ENCODE measurements around the gene PDZD4. TPM values are rescaled to one million over a fixed set of nuclear protein-coding genes. Genes with fewer than 3 reads are reported as not detected.
A peak's percentile ranks its signal among the peaks of the same experiment; 100 is the strongest.
"Not testable (repeated sequence)": the region's sequence is repeated elsewhere in the genome, so short reads cannot be mapped to it uniquely, and the experiment has no call there.

PDZD4 gene
- total RNA-seq, 2 experiments from 2014 or later: 0.83 to 1.0 TPM

DNA sequence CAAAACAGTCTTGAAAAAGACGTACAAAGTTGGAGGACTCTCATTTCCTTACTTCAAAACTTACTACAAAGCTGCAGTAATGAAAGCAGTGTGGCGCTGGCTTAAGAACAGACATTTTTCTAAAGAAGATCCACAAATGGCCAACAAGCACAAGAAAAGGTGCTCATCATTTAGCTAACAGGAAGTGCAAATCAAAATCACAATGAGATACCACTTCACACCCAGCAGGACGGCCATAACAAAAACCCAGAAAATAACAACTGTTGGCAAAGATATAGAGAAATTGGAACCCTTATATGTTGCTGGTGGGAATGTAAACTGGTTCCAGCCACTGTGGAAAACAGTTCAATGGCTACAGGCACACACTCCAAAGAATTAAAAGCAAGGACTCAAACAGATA lies 3.3 kb downstream of the PDZD4 start:
- no peak for DNase-seq
- Mint-ChIP-seq H3K4me1 (ENCODE audit: low read depth) (peaks cover 17% of the 10 kb centered on the region), H3K4me3 (no peak overlapping the region), H3K27me3 (ENCODE audit: low read depth) (no peaks in the 10 kb centered on the region), H3K36me3 (ENCODE audit: low read depth) (no peaks in the 10 kb centered on the region), H3K9me3 (no peaks in the 10 kb centered on the region), H3K27ac (no peak overlapping the region)
- intact Hi-C loops (cut with micrococcal nuclease): no loop called here
- CTCF ChIA-PET: no interaction called here

DNA sequence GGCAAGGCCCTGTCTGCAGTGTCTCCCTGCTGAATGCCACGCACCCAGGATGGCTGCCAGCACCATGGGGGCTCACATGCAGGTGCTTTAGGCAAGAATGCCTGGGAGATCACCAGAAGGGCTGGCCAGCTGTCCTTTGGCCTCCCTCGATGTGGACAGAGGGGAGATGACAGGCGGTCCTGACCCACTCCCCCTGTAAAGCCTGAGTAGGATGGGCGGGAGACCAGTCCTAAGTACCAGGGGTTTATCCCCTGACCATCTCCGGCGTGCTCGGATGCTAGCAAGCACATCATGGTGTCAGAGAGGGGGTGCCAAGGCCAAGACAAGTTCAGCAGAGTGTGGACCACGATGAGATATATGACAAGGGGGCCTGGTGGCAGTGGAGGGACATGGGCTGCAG lies 5.3 kb downstream of the PDZD4 start:
- Mint-ChIP-seq H3K27ac (no peak overlapping the region), H3K4me1 (ENCODE audit: low read depth) (peaks cover 32% of the 10 kb centered on the region), H3K9me3 (no peaks in the 10 kb centered on the region), H3K27me3 (ENCODE audit: low read depth) (no peaks in the 10 kb centered on the region), H3K4me3 (no peak overlapping the region), H3K36me3 (ENCODE audit: low read depth) (no peaks in the 10 kb centered on the region)
- no peak for DNase-seq
- CTCF ChIA-PET: no interaction called here
- intact Hi-C loops (cut with micrococcal nuclease): no loop called here

DNA sequence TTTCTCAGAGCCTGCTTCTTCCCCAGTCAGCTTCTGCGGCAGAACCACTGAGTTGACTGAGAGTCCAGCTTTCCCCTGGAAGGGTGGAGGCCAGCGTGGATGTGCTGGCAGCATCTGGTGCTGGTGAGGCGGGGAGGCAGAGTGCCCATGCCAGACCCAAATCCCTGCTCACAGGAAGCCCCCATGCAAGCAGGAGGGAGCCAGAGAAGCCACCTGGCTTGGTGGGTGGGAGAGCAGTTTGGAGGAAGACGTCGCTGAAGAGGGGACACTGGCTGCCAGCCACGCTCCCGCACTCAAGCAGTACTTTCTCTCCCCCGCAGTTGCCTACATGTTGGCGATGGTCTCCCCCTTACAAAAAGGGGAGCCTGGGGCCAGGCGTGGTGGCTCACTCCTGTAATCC lies 6.0 kb downstream of the PDZD4 start:
- intact Hi-C loops (cut with micrococcal nuclease): loop anchor here (5.0 kb wide), 1 partner anchor 53 kb away; no protein-coding TSS in a partner anchor
- Mint-ChIP-seq H3K9me3 (no peaks in the 10 kb centered on the region), H3K27me3 (ENCODE audit: low read depth) (no peaks in the 10 kb centered on the region), H3K4me1 (ENCODE audit: low read depth) (peaks cover 35% of the 10 kb centered on the region), H3K36me3 (ENCODE audit: low read depth) (no peaks in the 10 kb centered on the region), H3K27ac (no peak overlapping the region), H3K4me3 (no peak overlapping the region)
- CTCF ChIA-PET: no interaction called here
- DNase-seq: no peak

DNA sequence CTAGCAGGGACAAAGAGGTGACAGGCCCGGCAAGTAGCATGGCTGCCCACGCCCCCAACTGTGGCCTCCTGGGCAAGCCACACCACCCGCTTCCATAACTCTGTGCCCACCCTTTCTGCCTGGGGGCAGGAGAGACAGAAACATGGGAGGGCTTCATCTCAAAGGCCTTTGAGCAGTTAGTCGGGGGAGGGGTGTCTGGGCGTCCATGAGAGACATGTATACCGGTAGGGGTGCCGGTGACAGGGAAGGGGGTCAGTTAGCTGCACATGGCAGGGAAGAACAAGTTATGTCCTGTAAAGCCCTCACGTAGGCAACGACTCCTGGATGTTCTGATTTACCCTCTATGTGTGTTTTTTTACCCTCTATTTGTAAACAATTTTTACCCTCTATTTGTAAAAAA lies 9.3 kb downstream of the PDZD4 start:
- Mint-ChIP-seq H3K4me1 (ENCODE audit: low read depth) (peaks cover 42% of the 10 kb centered on the region), H3K27me3 (ENCODE audit: low read depth) (no peaks in the 10 kb centered on the region), H3K36me3 (ENCODE audit: low read depth) (no peaks in the 10 kb centered on the region), H3K27ac (no peak overlapping the region), H3K4me3 (no peak overlapping the region), H3K9me3 (no peaks in the 10 kb centered on the region)
- CTCF ChIA-PET: no interaction called here
- no peak for DNase-seq
- intact Hi-C loops (cut with micrococcal nuclease): loop anchor here (5.0 kb wide), 1 partner anchor 56 kb away; no protein-coding TSS in a partner anchor

DNA sequence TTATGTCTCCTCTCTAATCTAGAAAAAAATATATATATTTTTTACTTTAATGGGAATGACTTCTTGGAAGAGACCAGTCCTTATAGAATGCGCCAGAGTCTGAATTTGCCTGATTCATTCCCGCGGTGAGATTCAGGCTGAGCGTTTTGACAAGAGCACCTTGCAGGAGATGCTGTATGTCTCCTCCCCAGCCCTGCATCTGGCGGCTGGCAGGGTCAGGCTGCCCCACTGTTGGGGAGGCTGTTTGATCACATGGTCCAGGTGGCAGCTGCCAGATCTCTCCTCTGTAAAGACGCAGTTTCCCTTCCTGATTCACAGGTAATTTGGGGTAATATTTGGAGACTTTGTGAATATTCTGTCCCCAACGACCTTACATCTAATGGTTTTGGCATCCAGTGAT lies 9.7 kb downstream of the PDZD4 start:
- Mint-ChIP-seq H3K36me3 (ENCODE audit: low read depth) (no peaks in the 10 kb centered on the region), H3K4me1 (ENCODE audit: low read depth) (peaks cover 42% of the 10 kb centered on the region), H3K27me3 (ENCODE audit: low read depth) (no peaks in the 10 kb centered on the region), H3K4me3 (no peak overlapping the region), H3K9me3 (no peaks in the 10 kb centered on the region), H3K27ac (no peak overlapping the region)
- intact Hi-C loops (cut with micrococcal nuclease): loop anchor here (5.0 kb wide), 1 partner anchor 57 kb away; no protein-coding TSS in a partner anchor
- no peak for DNase-seq
- CTCF ChIA-PET: no interaction called here

DNA sequence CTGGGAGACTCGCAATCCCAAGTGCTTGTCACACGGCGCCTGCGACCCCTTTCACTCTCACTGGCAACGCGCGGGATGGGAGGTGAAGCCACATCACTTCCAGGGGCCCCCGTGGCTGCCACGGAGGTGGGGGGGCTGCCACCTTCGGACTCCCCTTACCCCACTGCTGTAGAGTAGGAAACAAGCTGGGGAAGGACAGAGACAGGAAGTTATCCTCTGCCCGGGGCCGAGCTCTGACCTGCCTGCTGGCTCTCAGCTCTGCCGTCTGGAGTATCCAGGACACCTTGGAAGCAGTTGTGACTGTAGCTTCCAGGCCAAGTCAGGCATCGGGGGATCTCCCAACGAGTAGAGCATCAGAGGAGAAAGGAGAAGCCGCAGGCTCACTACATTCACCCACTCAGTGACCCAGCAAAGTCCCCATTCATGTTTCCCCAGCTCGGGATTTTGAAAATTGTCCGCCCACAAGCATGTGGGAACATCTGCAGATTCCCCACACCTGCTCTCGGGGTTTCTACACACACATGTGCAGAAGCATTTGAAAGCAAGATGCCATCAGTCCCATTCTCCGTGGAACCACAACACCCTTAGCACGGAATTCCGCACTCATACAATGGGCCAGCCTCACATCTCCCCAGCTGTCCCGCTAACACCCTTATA lies 10.8 kb downstream of the PDZD4 start:
- no peak for DNase-seq
- H3K27me3 Mint-ChIP-seq (ENCODE audit: low read depth): no peaks in the 10 kb centered on the region
- H3K36me3 Mint-ChIP-seq (ENCODE audit: low read depth): no peaks in the 10 kb centered on the region
- CTCF ChIA-PET: interaction anchor here (1.6 kb wide), 1 partner anchor 108 kb away, joined by 4 read pairs; no protein-coding TSS in a partner anchor
- H3K27ac Mint-ChIP-seq: no peak overlapping the region
- peaks cover 48% of the 10 kb centered on the region for H3K4me1 Mint-ChIP-seq (ENCODE audit: low read depth)
- H3K9me3 Mint-ChIP-seq: no peaks in the 10 kb centered on the region
- H3K4me3 Mint-ChIP-seq: peak overlapping the region; percentile 59
- intact Hi-C loops (cut with micrococcal nuclease): loop anchor here (2.0 to 5.0 kb wide), 2 partner anchors 25 to 58 kb away; partner anchors contain the start of genes IDH3G and SSR4

DNA sequence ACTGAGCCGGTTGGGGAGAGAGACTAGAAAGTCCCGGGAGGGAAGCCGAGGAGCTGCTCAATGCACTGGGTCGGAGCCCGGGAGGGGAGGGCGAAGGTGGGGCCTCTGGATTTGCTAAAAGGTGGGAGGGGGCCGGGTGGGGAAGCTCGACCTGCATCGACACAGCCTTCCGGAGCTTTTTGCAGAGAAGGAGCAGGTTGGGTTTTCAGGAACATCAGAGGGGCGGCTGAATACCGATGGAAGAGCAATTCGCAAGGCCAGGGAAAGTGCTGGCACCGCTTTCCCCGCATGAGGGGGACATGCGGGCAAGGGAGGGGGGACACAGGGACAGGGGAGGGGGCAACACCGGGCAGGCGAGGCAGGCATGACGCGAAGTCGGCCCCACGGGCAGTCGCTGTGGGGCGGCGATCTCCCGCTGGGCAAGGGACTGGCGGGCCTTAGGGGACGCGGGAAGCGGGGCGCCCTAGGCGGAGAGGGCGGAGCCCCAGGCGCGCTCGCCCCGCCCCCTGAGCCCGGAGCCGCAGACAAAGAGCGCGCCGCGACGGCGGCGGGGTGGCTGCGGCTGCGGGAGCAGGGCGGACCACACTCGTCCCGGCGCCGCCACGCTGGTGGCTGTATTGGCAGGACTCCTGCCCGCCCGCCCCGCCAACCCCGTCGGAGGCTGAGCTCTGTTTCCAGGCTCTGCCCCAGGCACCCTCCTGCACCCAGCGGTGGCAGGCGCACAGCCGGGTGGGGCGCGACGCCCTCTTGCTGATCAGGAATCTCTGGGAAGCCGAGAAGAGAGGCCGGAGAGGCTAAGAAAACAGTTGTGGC lies 11.6 kb downstream of the PDZD4 start:
- CTCF ChIA-PET: interaction anchor here (0.8 to 1.6 kb wide), 2 partner anchors 44 to 108 kb away, joined by 3 to 4 read pairs; no protein-coding TSS in a partner anchor
- intact Hi-C loops (cut with micrococcal nuclease): loop anchor here (2.0 kb wide), 1 partner anchor 24 kb away; the partner anchor contains the start of genes IDH3G and SSR4
- H3K27ac Mint-ChIP-seq: no peak overlapping the region

DNA sequence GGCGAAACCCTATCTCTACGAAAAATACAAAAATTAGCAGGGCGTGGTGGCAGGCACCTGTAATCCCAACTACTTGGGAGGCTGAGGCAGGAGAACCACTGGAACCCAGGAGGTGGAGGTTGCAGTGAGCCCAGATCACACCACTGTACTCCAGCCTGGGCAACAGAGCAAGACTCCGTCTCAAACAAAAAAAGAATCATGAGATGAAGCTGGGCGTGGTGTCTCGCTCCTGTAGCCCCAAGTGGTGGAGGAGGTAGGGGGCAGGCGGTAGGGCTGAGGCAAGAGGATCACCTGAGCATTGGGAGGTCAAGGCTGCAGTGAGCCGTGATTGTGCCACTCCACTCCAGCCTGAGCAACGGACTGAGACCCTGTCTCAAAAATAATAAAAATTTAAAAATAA lies 12.3 kb downstream of the PDZD4 start:
- H3K27ac Mint-ChIP-seq; H3K27me3 Mint-ChIP-seq (ENCODE audit: low read depth); H3K9me3 Mint-ChIP-seq; H3K36me3 Mint-ChIP-seq (ENCODE audit: low read depth); DNase-seq: not testable (repeated sequence)
- Mint-ChIP-seq H3K4me3 (peak overlapping the region; percentile 29), H3K4me1 (ENCODE audit: low read depth) (peaks cover 45% of the 10 kb centered on the region)
- intact Hi-C loops (cut with micrococcal nuclease): loop anchor here (2.0 kb wide), 1 partner anchor 23 kb away; the partner anchor contains the start of genes IDH3G and SSR4
- CTCF ChIA-PET: interaction anchor here (0.7 to 1.6 kb wide), 3 partner anchors 45 to 632 kb away, joined by 3 to 4 read pairs (median 3); no protein-coding TSS in a partner anchor

More for the DNA sequence above, 11.6 kb downstream of the PDZD4 start:
- peak overlapping the region; percentile 60 for H3K4me3 Mint-ChIP-seq
- DNase-seq: peak; percentile 42
- H3K9me3 Mint-ChIP-seq: no peaks in the 10 kb centered on the region
- peaks cover 48% of the 10 kb centered on the region for H3K4me1 Mint-ChIP-seq (ENCODE audit: low read depth)
- no peaks in the 10 kb centered on the region for H3K36me3 Mint-ChIP-seq (ENCODE audit: low read depth)
- no peaks in the 10 kb centered on the region for H3K27me3 Mint-ChIP-seq (ENCODE audit: low read depth)

DNA sequence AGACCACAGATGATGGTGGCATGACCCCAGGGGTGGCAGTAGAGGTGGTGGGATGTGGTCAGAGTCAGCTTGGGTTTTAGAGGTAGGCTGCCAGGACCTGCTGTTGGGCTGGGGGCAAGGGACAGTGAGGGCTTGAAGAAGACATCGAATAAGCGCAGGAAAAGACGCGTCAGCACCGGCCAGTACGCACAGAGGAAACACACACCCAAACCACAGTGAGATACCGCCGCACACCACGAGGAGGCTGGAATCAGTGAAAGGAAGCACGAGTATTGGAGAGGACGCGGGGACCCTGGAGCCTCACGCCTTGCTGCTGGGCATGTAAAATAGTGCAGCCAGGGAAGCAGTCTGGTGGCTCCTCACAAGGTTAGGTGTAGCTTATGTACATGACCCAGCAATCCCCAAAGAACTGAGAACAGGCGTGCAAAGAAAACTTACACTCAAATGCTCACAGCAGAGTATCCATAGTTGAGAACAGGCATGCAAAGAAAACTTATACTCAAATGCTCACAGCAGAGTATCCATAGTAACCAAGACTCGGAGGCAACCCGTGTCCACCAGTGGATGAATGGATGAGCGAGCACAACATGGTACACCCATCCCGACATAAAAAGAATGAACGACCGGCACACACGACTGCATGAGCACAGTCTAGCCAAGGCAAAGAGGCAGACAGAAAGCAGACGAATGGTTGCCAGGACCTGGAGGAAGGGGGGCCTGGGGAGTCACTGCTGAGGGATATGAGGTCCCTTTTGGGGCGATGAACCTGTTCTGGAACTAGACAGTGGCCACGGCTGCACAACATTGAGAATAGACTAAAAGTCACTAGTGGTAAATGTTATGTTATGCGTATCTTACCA lies 13.3 kb downstream of the PDZD4 start:
- Mint-ChIP-seq H3K4me1 (ENCODE audit: low read depth) (peaks cover 38% of the 10 kb centered on the region), H3K9me3 (no peaks in the 10 kb centered on the region), H3K4me3 (peak overlapping the region; percentile 5), H3K36me3 (ENCODE audit: low read depth) (no peaks in the 10 kb centered on the region), H3K27me3 (ENCODE audit: low read depth) (no peaks in the 10 kb centered on the region), H3K27ac (no peak overlapping the region)
- DNase-seq: peak; percentile 60
- CTCF ChIA-PET: interaction anchor here (0.7 to 1.5 kb wide), 3 partner anchors 53 to 633 kb away, joined by 3 to 5 read pairs (median 3); partner anchors contain the start of gene PLXNB3
- intact Hi-C loops (cut with micrococcal nuclease): no loop called here

DNA sequence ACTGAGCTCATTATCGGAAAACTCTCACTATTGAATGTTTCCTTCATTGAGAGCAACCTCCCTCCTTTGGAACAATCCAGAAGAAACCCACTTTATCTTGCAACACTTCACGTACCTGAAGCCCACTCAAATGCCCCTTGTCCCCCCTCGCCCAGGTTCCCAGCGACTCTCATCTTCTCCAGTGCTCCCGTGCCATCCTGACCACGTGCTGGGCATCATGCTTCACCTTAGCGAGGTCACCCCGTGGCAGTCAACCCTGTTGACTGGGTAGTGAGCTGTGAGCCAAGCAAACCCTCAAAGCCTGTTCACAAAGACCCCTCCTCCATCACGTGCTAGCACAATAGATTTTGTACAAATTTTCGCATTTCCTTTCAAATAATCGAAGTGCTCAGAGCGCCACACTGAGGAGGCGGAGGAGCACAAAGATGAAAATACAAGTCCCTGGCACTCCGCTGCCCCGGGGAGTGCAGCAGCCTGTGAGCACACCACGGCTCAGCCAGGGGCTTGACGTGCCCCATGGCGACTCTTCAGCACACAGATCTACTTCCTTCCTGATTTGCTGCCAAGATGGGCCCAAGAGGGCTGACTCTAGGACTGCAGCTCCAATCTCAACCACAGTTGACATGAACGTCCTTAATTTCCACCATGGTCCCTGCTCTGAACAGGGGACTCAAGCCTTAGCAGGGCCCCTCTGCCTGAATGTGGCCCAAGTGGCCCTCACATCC lies 15.6 kb downstream of the PDZD4 start:
- CTCF ChIA-PET: no interaction called here
- Mint-ChIP-seq H3K4me1 (ENCODE audit: low read depth) (peaks cover 23% of the 10 kb centered on the region), H3K27me3 (ENCODE audit: low read depth) (no peaks in the 10 kb centered on the region), H3K27ac (no peak overlapping the region), H3K9me3 (no peaks in the 10 kb centered on the region), H3K36me3 (ENCODE audit: low read depth) (no peaks in the 10 kb centered on the region), H3K4me3 (no peak overlapping the region)
- intact Hi-C loops (cut with micrococcal nuclease): no loop called here
- no peak for DNase-seq

DNA sequence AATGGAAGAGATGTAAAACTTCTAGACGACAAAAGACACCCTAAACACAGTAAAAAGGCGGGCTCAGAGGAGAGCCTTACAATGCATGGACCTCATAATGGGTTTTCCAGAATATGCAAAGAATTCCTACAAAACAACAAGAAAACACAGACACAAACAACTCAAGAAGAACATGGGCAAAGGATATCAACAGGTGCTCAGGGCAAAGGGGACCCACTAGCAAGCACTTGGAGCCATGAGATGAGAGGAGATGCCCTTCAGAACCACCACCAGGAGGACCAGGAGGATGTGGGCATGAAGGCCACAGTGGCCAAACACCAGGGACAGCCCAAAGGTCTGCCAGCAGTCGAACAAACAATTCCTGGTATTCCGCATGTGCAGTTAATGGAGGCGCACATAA lies 17.2 kb downstream of the PDZD4 start:
- H3K27ac Mint-ChIP-seq: no peak overlapping the region

More for the DNA sequence above, 17.2 kb downstream of the PDZD4 start:
- H3K4me1 Mint-ChIP-seq (ENCODE audit: low read depth): peaks cover 19% of the 10 kb centered on the region
- CTCF ChIA-PET: no interaction called here
- no peaks in the 10 kb centered on the region for H3K36me3 Mint-ChIP-seq (ENCODE audit: low read depth)
- H3K9me3 Mint-ChIP-seq: no peaks in the 10 kb centered on the region
- intact Hi-C loops (cut with micrococcal nuclease): no loop called here
- no peaks in the 10 kb centered on the region for H3K27me3 Mint-ChIP-seq (ENCODE audit: low read depth)
- no peak overlapping the region for H3K4me3 Mint-ChIP-seq
- DNase-seq: no peak
